ENCODE results near the gene PRKCZ. TPM values are rescaled to one million over a fixed set of nuclear protein-coding genes. Genes with fewer than 3 reads are reported as not detected.
A peak's percentile ranks its signal among the peaks of the same experiment; 100 is the strongest.

Gene PRKCZ
- total RNA-seq, 6 experiments from 2014 or later = 0.55 to 1.4 (median 0.95) TPM

GRCh38 chr1:2128189-2128901, 78.1 kb downstream of the PRKCZ start:
- Mint-ChIP-seq H3K4me1 (ENCODE audit: low read depth) (peaks cover 18% of the 10 kb centered on the region), H3K27ac (no peak overlapping the region), H3K4me3 (no peak overlapping the region), H3K9me3 (no peaks in the 10 kb centered on the region; the same call in none of the 2 replicates), H3K36me3 (ENCODE audit: low read depth) (no peaks in the 10 kb centered on the region), H3K27me3 (ENCODE audit: insufficient read depth) (peaks cover 4% of the 10 kb centered on the region)
- TF ChIP-seq CTCF (IDR thresholded peaks at IDR 0.05) = no peak
- DNase-seq = no peak

- Mint-ChIP-seq H3K27ac (no peak overlapping the region), H3K36me3 (ENCODE audit: low read depth) (no peaks in the 10 kb centered on the region), H3K9me3 (no peaks in the 10 kb centered on the region; the same call in 1 of the 2 replicates), H3K27me3 (ENCODE audit: insufficient read depth) (peaks cover 4% of the 10 kb centered on the region), H3K4me3 (no peak overlapping the region), H3K4me1 (ENCODE audit: low read depth) (peaks cover 18% of the 10 kb centered on the region)
- no peak for TF ChIP-seq CTCF (IDR thresholded peaks at IDR 0.05)
- no peak for DNase-seq
Observed at GRCh38 chr1:2129256-2129943, 79.2 kb downstream of the PRKCZ start.

GRCh38 chr1:2130156-2130555, 79.9 kb downstream of the PRKCZ start:
- Mint-ChIP-seq H3K36me3 (ENCODE audit: low read depth) (no peaks in the 10 kb centered on the region), H3K27me3 (ENCODE audit: insufficient read depth) (peaks cover 4% of the 10 kb centered on the region), H3K27ac (no peak overlapping the region), H3K4me3 (no peak overlapping the region), H3K9me3 (no peaks in the 10 kb centered on the region), H3K4me1 (ENCODE audit: low read depth) (peaks cover 21% of the 10 kb centered on the region)
- DNase-seq = no peak
- no peak for TF ChIP-seq CTCF (IDR thresholded peaks at IDR 0.05)

GRCh38 chr1:2130871-2131289, 80.7 kb downstream of the PRKCZ start:
- DNase-seq = no peak
- TF ChIP-seq CTCF (IDR thresholded peaks at IDR 0.05) = no peak
- Mint-ChIP-seq H3K4me1 (ENCODE audit: low read depth) (peaks cover 29% of the 10 kb centered on the region), H3K27ac (no peak overlapping the region), H3K9me3 (no peaks in the 10 kb centered on the region), H3K27me3 (ENCODE audit: insufficient read depth) (peaks cover 4% of the 10 kb centered on the region), H3K36me3 (ENCODE audit: low read depth) (no peaks in the 10 kb centered on the region), H3K4me3 (no peak overlapping the region)

- peak; percentile 80 for DNase-seq
- Mint-ChIP-seq H3K27ac (peak overlapping the region; percentile 100), H3K27me3 (ENCODE audit: insufficient read depth) (peaks cover 4% of the 10 kb centered on the region), H3K4me1 (ENCODE audit: low read depth) (peaks cover 33% of the 10 kb centered on the region), H3K4me3 (peak overlapping the region; percentile 89), H3K9me3 (no peaks in the 10 kb centered on the region), H3K36me3 (ENCODE audit: low read depth) (no peaks in the 10 kb centered on the region)
- peak; percentile 72 for TF ChIP-seq CTCF (IDR thresholded peaks at IDR 0.05)
Observed at GRCh38 chr1:2132222-2133038, 82.2 kb downstream of the PRKCZ start.

All from HFFc6 (cell line).